HL-60 (cell line): Measurements from ENCODE around the gene LRRTM4.

ENCODE experiments used
- DNase-seq, 2 experiments: peaks; one replicate each; pipeline ENCODE4 v3.0.0-alpha.2; 2010 to 2020; ENCODE audit warnings: low read depth in 1 of 2, low spot score in 1 of 2
- H3K27ac ChIP-seq: fragments of 250-450 bp; sonication (Bioruptor Pico); replicated peaks from 2 replicates; pipeline ENCODE4 v1.5.1; 2020; ENCODE audit warnings: mild to moderate bottlenecking, moderate library complexity
- H3K27me3 ChIP-seq: fragments of 250-450 bp; sonication (Bioruptor Pico); 2 replicates; pipeline ENCODE4 v1.5.1; 2021; ENCODE audit warnings: mild to moderate bottlenecking, moderate library complexity; ENCODE audit not compliant: insufficient read depth, poor library complexity, severe bottlenecking
- H3K4me3 ChIP-seq: replicated peaks from 2 replicates; pipeline ENCODE4 v1.5.1; 2011; ENCODE audit warnings: mild to moderate bottlenecking, control low read depth, low read length; ENCODE audit not compliant: insufficient read depth
- GABPA ChIP-seq: IDR thresholded peaks from 2 replicates; pipeline ENCODE4 v1.6.1; 2012; ENCODE audit warnings: low read depth
- POLR2AphosphoS5 ChIP-seq: IDR thresholded peaks from 2 replicates; pipeline ENCODE4 v1.6.1; 2012; ENCODE audit warnings: low read depth
- REST ChIP-seq: IDR thresholded peaks from 2 replicates; pipeline ENCODE4 v1.6.1; 2012; ENCODE audit warnings: low read depth; ENCODE audit not compliant: insufficient replicate concordance
- SPI1 ChIP-seq: IDR thresholded peaks from 2 replicates; pipeline ENCODE4 v1.6.1; 2012; ENCODE audit warnings: low read depth, mild to moderate bottlenecking, borderline replicate concordance
- TF ChIP-seq, protein P1 (sequence below): IDR thresholded peaks from one replicate; pipeline ENCODE4 v1.5.1; 2011; ENCODE audit warnings: low read length, control low read depth, inconsistent platforms; ENCODE audit not compliant: insufficient read depth

Gene LRRTM4

DNA sequence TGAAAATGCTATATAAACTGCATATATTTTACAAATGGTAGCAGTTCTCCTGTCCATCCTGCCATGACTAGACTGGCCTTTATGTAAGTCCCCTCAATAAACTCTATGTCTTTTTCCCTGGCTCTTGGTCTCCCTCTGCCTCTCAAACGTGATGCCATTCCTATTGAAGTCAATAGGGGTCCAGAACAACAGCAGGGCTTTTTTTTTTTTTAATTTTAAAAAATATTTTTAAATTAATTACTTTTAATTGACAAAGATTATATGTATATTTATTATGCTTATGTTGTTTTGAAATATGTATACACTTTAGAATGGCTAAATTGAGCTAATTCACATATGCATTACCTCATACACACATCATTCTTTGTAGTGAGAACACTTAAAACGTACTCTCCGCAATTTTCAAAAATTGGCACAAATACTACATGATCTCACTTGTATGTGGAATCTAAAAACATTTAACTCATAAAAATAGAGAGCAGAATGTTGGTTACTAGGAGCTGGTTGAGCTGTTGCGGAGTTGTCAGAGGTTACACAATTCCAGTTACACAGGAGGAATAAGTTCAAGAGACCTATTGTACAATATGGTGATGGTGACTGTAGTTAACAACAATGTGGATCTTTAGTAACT is 123.1 kb downstream of the LRRTM4 start:
- Histone ChIP-seq H3K27me3 (no peaks in the 10 kb centered on the region), H3K27ac (no peak overlapping the region), H3K4me3 (no peak overlapping the region)
- TF ChIP-seq, protein P1, sequence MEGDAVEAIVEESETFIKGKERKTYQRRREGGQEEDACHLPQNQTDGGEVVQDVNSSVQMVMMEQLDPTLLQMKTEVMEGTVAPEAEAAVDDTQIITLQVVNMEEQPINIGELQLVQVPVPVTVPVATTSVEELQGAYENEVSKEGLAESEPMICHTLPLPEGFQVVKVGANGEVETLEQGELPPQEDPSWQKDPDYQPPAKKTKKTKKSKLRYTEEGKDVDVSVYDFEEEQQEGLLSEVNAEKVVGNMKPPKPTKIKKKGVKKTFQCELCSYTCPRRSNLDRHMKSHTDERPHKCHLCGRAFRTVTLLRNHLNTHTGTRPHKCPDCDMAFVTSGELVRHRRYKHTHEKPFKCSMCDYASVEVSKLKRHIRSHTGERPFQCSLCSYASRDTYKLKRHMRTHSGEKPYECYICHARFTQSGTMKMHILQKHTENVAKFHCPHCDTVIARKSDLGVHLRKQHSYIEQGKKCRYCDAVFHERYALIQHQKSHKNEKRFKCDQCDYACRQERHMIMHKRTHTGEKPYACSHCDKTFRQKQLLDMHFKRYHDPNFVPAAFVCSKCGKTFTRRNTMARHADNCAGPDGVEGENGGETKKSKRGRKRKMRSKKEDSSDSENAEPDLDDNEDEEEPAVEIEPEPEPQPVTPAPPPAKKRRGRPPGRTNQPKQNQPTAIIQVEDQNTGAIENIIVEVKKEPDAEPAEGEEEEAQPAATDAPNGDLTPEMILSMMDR: no peak
- TF ChIP-seq POLR2AphosphoS5 (no peak), SPI1 (no peak), GABPA (no peak), REST (no peak)
- no peak for DNase-seq

DNA sequence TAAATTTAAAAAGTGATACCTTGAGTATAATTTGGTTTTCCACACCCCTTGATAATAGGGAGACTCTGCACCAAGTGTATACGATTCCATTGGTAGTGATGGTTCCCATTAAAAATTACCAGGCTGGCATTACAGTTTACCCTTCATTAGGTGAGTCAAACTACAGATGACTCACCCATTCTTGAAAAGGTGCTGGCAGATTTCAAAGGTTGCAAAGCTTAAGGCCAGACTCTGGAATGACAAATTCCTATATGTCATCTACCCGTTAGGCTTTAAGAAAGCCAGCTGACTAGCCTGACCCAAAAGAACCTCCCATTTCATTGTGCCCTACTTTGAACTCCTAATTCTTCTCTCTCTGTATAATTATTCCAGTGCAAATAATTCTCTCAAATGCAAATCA is 124.4 kb downstream of the LRRTM4 start:
- no peak for TF ChIP-seq GABPA
- no peak for TF ChIP-seq REST
- no peak for TF ChIP-seq POLR2AphosphoS5
- no peak for TF ChIP-seq SPI1
- DNase-seq: no peak
- H3K27me3 ChIP-seq: no peaks in the 10 kb centered on the region
- no peak overlapping the region for H3K27ac ChIP-seq
- no peak overlapping the region for H3K4me3 ChIP-seq

DNA sequence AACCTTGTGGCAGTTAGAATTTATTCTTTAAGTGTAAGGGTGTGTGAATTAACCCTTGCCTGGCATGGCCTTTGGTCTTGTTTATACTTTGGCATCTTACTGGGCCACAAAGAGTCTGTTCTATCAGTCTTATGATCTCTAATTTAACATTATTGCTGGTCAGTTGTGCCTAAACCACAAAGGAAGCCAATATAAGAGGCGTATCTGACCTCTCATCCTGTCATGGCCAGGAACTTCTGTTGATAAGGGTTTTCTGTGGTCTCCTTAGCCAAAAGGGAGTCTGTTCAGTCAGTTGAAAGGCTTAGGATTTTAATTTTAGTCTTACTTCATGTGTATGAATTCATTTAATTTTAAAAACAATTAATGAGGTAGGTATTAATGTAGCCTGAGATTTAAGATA is 127.2 kb downstream of the LRRTM4 start:
- TF ChIP-seq POLR2AphosphoS5 (no peak), REST (no peak), SPI1 (no peak)
- no peak overlapping the region for H3K27ac ChIP-seq
- no peaks in the 10 kb centered on the region for H3K27me3 ChIP-seq
- DNase-seq: no peak
- no peak overlapping the region for H3K4me3 ChIP-seq

DNA sequence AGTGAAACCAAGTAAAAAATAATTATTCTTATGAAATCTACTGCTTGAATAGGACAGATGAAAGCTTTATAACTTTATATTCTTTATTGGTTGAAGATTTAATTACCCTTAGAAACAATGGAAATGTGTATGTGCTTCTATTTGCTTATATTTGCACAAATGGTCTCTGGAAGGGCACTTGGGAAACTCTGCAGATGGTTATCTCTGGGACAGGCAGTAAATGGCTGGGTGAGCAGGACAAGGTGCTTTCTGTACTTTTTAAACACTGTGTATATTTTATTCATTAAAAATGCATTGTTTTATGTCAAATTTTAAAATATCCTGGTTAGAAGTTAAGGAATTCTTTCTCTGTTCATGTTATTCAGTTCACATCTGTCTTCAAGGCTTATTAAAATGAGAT is 131.1 kb downstream of the LRRTM4 start:
- TF ChIP-seq GABPA (no peak), POLR2AphosphoS5 (no peak), SPI1 (no peak), REST (no peak)
- TF ChIP-seq, protein P1: no peak
- DNase-seq: no peak

More for the DNA sequence above, 131.1 kb downstream of the LRRTM4 start:
- Histone ChIP-seq H3K27me3 (no peaks in the 10 kb centered on the region), H3K27ac (no peak overlapping the region), H3K4me3 (no peak overlapping the region)
